Muscle of leg (tissue), 16 donors: Measurements from ENCODE around the gene ELMO3. TPM values are rescaled to one million over a fixed set of nuclear protein-coding genes. Genes with fewer than 3 reads are reported as not detected.
A peak's percentile ranks its signal among the peaks of the same experiment; 100 is the strongest.

ENCODE experiments used
- DNase-seq: peaks from one replicate; pipeline ENCODE4 v3.0.0; 2013
- H3K27ac ChIP-seq: one replicate; pipeline ENCODE4 v1.5.1; 2013; ENCODE audit warnings: mild to moderate bottlenecking, low read length, control low read depth
- H3K27me3 ChIP-seq: one replicate; pipeline ENCODE4 v1.6.1; 2013; ENCODE audit warnings: low read length; ENCODE audit not compliant: control insufficient read depth, insufficient read depth
- H3K36me3 ChIP-seq: one replicate; pipeline ENCODE4 v1.6.1; 2013; ENCODE audit warnings: low read length; ENCODE audit not compliant: control insufficient read depth, insufficient read depth
- H3K4me1 ChIP-seq: one replicate; pipeline ENCODE4 v1.6.1; 2013; ENCODE audit warnings: low read length; ENCODE audit not compliant: control insufficient read depth, insufficient read depth
- H3K4me3 ChIP-seq: one replicate; pipeline ENCODE4 v1.5.1; 2013; ENCODE audit warnings: low read length, control low read depth
- H3K9me3 ChIP-seq: replicated peaks from 2 replicates; pipeline ENCODE4 v1.6.1; 2013; ENCODE audit warnings: low read depth, low read length; ENCODE audit not compliant: control insufficient read depth
- WGBS: methylation state at CpG from one replicate; pipeline ENCODE4 v1.1.5; 2013; ENCODE audit warnings: missing lambda C conversion rate; ENCODE audit not compliant: insufficient coverage; 5-methylcytosine and 5-hydroxymethylcytosine counted together
- long read RNA-seq, 11 donors: transcript quantifications; one replicate each; lab custom pipeline, GENCODE V29; 2026
- polyA plus RNA-seq, 8 donors: library from polyadenylated mRNA; unstranded; fragments of 120-200 nt; gene quantifications; one replicate each; pipeline versions ENCODE4 v1.2.1 to v1.2.3, GENCODE V29; 2013; ENCODE audit warnings: inconsistent platforms in 1 of 8, low replicate concordance in 1 of 8; ENCODE audit not compliant: insufficient read length in 8 of 8, insufficient read depth in 1 of 8
- total RNA-seq: library from RNA; stranded (reverse); fragments of 120-200 nt; gene quantifications from one replicate; pipeline ENCODE4 v1.2.4, GENCODE V29; 2013

The ELMO3 gene
- 0.80 TPM for total RNA-seq
- polyA plus RNA-seq: 1 to 10 TPM in 6 of 8 donors, under 1 TPM in 2; 0.68 to 3.3 (median 1.4) TPM
- long read RNA-seq, donor 1: 0 reads
- long read RNA-seq, donor 2: 0 reads
- long read RNA-seq, donor 3: 0 reads
- long read RNA-seq, donor 4: 0 reads
- long read RNA-seq, donor 5: 0 reads
- long read RNA-seq, donor 6: 0 reads
- long read RNA-seq, donor 7: 0 reads
- long read RNA-seq, donor 8: 0 reads
- long read RNA-seq, donor 9: 0 reads
- long read RNA-seq, donor 10: 0 reads
- long read RNA-seq, donor 11: 0 reads

DNA sequence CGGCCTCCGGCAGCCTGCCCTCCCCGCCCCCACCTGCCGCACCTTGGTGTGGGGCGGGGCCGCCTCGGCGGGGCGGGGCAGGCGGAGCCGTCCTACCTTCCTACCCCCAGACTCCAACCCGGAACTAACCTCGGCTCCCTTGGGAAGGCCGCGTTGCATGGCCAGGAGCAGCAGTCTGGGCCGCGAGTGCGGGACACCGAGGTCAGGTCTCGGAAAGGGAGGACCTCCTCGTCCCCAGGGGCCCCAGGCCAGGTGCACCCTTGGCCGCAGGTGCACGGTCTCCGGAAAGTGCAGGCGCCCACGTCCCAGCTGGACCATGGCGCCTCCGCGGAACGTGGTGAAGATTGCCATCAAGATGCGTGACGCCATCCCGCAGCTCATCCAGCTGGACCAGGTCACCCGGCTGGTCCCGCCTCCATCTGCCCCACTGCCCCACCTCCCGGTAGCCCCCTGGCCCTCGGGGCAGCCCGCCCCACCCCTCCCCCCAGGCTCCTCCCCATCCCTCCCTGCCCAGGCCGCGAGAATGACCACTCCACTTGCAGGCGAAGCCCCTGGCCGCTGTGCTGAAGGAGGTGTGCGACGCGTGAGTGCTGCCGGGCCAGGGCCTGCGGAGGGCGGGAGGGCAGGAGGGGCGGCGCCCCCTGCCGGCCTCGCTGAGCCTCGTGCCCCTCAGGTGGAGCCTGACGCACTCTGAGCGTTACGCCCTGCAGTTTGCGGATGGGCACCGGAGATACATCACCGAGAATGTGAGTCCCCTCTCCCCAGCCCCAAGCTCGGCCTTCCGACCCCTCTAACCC lies at the start of gene ELMO3:
Gene ELMO3, plus strand, starts transcription at position 121 of the 797 bp plus-strand sequence. Its CDS starts 196 bp downstream, at position 317.
- Histone ChIP-seq H3K4me1 (peaks cover 15% of the 10 kb centered on the region), H3K27me3 (no peaks in the 10 kb centered on the region), H3K36me3 (peaks cover 77% of the 10 kb centered on the region), H3K4me3 (no peak within 1 kb of the TSS), H3K9me3 (no peaks in the 10 kb centered on the region), H3K27ac (no peak within 1 kb of the TSS)
- WGBS: 26% methylated on average over 41 of the region's 61 CpGs
- no peak for DNase-seq

GRCh38 chr16:67149276-67150046 lies 49.5 kb upstream of the ELMO3 start:
- peaks cover 45% of the 10 kb centered on the region for H3K36me3 ChIP-seq
- no peak overlapping the region for H3K27ac ChIP-seq
- H3K27me3 ChIP-seq: peaks cover 47% of the 10 kb centered on the region

DNA sequence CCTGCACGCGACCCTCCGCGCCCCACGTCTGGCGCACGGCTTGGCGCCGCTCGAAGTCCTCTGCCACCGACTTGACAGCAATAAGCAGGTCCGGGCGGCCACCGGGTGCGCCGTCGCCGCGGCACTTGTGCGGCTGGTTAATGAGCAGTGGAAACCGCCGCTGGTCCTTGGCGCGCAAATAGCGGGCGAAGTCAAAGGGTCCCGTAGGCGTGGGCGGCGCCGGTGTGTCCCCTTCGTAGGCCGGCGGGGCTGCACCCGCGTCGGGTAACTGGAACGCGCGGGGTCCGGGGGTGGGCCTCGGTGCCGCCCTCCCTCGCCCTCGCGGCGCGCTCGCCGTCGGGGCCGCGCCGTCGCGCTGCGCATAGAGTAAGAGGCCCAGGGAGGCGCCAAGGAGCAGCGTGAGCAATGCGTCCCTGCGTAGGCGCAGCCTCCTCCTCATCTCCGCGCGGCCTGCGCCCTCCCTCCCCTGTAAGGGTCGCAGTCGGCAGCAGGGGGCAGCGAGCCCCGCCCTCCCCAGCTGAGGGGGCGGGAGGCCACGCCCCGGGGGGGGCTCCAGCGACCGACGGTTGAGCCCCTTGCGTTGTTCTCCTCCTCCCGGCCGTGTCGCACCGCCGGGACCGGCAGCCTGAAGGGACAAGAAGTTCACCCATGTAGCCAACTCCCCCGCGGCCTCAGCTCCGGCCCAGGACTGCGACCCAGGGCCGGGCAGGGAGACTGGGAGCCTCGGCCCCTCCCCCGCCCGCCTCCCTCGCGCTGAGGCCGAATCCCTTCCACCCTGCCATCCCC lies 48.7 kb upstream of the ELMO3 start:
- H3K4me3 ChIP-seq: peak overlapping the region; percentile 69
- peak overlapping the region; percentile 77 for H3K27ac ChIP-seq
- H3K4me1 ChIP-seq: peaks cover 27% of the 10 kb centered on the region
- H3K36me3 ChIP-seq: peaks cover 38% of the 10 kb centered on the region
- WGBS: 2% methylated on average over 94 of the region's 94 CpGs
- DNase-seq: peak; percentile 94
- peaks cover 55% of the 10 kb centered on the region for H3K27me3 ChIP-seq
- H3K9me3 ChIP-seq: no peaks in the 10 kb centered on the region

More at GRCh38 chr16:67149276-67150046, 49.5 kb upstream of the ELMO3 start:
- 39% methylated on average over 77 of the region's 77 CpGs for WGBS
- Histone ChIP-seq H3K9me3 (no peaks in the 10 kb centered on the region), H3K4me3 (no peak overlapping the region), H3K4me1 (peaks cover 19% of the 10 kb centered on the region)
- DNase-seq: no peak

DNA sequence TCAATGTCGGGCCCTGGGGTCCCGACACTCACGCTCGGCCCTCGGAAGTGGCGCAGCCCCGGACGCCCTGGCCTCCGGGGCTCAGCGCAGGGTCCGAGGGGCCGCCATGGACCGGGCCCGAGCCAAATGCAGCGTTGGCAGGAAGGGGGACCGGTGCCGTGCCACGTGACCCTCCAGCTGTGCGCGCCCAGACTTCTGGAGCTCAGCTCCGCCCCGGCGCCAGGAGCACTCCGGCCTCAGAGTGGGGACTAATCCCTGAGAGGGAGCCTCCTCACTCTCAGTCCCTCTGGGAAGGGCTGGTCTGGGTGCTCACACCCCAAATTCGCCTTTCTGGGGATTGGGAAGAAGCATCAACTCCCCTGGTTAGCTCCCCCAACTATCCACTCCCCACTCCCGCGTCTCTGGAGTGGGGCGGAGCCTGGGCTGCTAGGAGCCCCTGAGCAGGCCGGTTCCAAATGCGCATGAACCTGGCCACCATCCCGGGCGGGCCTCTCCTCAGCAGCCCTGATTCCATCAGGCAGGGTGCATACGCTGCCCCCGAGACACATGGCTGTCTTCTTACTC lies 48.0 kb upstream of the ELMO3 start, which contains the start of gene B3GNT9:
Gene B3GNT9, minus strand, starts transcription at position 166 of the 564 bp plus-strand sequence. CDS start 513 bp downstream, outside the sequence.
- Histone ChIP-seq H3K4me1 (peaks cover 32% of the 10 kb centered on the region), H3K9me3 (no peaks in the 10 kb centered on the region), H3K4me3 (peak within 1 kb of the TSS; percentile 69), H3K27ac (peak within 1 kb of the TSS; percentile 77), H3K36me3 (peaks cover 31% of the 10 kb centered on the region), H3K27me3 (peaks cover 60% of the 10 kb centered on the region)
- WGBS: under 1% methylated on average over 21 of the region's 34 CpGs
- peak; percentile 94 for DNase-seq

- 42% methylated on average over 5 of the region's 8 CpGs for WGBS
- Histone ChIP-seq H3K9me3 (no peaks in the 10 kb centered on the region), H3K4me1 (peaks cover 33% of the 10 kb centered on the region), H3K4me3 (peak overlapping the region; percentile 69), H3K36me3 (peaks cover 24% of the 10 kb centered on the region), H3K27ac (peak overlapping the region; percentile 77), H3K27me3 (peaks cover 66% of the 10 kb centered on the region)
- DNase-seq: no peak
Observed at GRCh38 chr16:67151431-67152097, 47.4 kb upstream of the ELMO3 start.

GRCh38 chr16:67154578-67155294 lies 44.2 kb upstream of the ELMO3 start:
- H3K9me3 ChIP-seq: no peaks in the 10 kb centered on the region
- no peak overlapping the region for H3K27ac ChIP-seq
- 8% methylated on average over 49 of the region's 61 CpGs for WGBS
- no peak for DNase-seq
- peak overlapping the region; percentile 9 for H3K4me3 ChIP-seq
- H3K27me3 ChIP-seq: peaks cover 86% of the 10 kb centered on the region
- peaks cover 37% of the 10 kb centered on the region for H3K4me1 ChIP-seq
- no peaks in the 10 kb centered on the region for H3K36me3 ChIP-seq

DNA sequence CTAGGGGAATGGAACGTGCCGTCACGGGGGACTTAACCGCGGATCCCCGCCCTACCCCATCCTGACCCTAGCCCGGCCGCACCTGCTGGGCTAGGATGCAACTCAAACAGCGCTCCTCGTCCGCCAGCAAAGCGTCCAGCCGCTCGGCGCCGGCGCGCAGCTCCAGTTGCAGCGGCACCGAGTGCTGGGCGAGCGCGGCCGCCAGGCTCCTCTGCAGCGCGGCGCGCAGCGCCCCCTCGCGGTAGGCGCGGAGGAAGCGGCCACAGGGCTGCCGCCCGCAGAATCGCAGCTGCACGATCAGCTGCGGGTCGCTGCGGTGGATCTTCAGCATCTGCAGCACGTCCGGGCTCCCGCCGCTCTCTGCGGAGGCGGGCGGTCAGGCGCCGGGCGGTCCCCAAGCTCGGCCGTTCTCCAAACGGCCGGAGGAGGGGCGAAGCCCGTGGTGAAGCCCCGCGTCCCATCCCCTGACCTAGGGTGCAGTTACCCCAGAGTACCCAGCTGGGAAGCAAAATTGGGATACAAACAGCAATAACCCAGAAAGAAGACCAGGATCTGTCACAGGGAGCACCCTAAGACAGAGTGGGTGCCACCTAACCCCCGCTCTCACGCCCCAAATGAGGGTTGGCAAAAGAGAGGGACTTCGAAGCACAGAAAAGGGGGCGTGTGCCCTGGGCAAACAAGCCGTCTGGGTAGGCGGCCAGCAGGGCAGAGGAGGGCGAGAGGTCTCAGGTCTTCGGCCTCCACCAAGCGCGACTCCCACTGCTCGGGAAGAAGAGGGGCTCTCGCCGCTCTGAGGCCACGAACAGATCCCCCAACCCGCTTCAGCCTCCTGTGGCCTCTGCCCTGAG lies 43.4 kb upstream of the ELMO3 start:
- Histone ChIP-seq H3K36me3 (no peaks in the 10 kb centered on the region), H3K27ac (no peak overlapping the region), H3K27me3 (peaks cover 91% of the 10 kb centered on the region), H3K4me1 (peaks cover 42% of the 10 kb centered on the region), H3K4me3 (peak overlapping the region; percentile 9), H3K9me3 (no peaks in the 10 kb centered on the region)
- DNase-seq: peak; percentile 86
- 2% methylated on average over 64 of the region's 74 CpGs for WGBS
